Suprapubic skin (tissue), 4 donors: Measurements from ENCODE around the gene SLC34A3. TPM values are rescaled to one million over a fixed set of nuclear protein-coding genes. Genes with fewer than 3 reads are reported as not detected.

Experiments used
- DNase-seq, 2 donors: peaks; one replicate each; pipeline ENCODE4 v3.0.0-alpha.2; 2019; ENCODE audit warnings: low spot score in 2 of 2
- H3K27ac ChIP-seq: fragments of 200-600 bp; sonication (generic); one replicate; pipeline ENCODE4 v1.5.1; 2019
- H3K27me3 ChIP-seq: fragments of 200-600 bp; sonication (generic); one replicate; pipeline ENCODE4 v1.5.1; 2019
- H3K36me3 ChIP-seq: fragments of 200-600 bp; sonication (generic); one replicate; pipeline ENCODE4 v1.5.1; 2019
- H3K4me1 ChIP-seq: fragments of 200-600 bp; sonication (generic); one replicate; pipeline ENCODE4 v1.5.1; 2019
- H3K4me3 ChIP-seq: fragments of 200-600 bp; sonication (generic); one replicate; pipeline ENCODE4 v1.5.1; 2019; ENCODE audit warnings: mild to moderate bottlenecking
- H3K9me3 ChIP-seq: fragments of 200-600 bp; sonication (generic); one replicate; pipeline ENCODE4 v1.5.1; 2019
- EP300 ChIP-seq: sonication (generic); formaldehyde crosslinking; IDR thresholded peaks from one replicate; pipeline ENCODE4 v1.6.1; 2017; ENCODE audit warnings: antibody characterized with exemption
- POLR2A ChIP-seq, 2 donors: fragments of 450-650 bp; IDR thresholded peaks; one replicate each; pipeline ENCODE4 v1.6.1; 2017; ENCODE audit warnings: antibody characterized with exemption in 2 of 2, mild to moderate bottlenecking in 2 of 2, moderate library complexity in 2 of 2
- POLR2AphosphoS5 ChIP-seq, 3 donors: sonication (generic); formaldehyde crosslinking; IDR thresholded peaks; one replicate each; pipeline ENCODE4 v1.6.1; 2017; ENCODE audit warnings: antibody characterized with exemption in 3 of 3
- WGBS: methylation state at CpG from one replicate; pipeline ENCODE4 v1.1.5; 2018; 5-methylcytosine and 5-hydroxymethylcytosine counted together
- total RNA-seq, 4 donors: library from RNA; depleted of rRNA; stranded (reverse); fragments of >200 nt; gene quantifications; one replicate each; pipeline ENCODE4 v1.1.0, GENCODE V29; 2016
- TF ChIP-seq, protein P1 (sequence below), 2 donors: fragments of 200-600 bp in 1 of 2; fragments of 450-650 bp in 1 of 2; sonication (generic) in 1 of 2; IDR thresholded peaks; one replicate each; pipeline ENCODE4 v1.5.1; 2016 to 2019; ENCODE audit warnings: antibody characterized with exemption in 2 of 2, mild to moderate bottlenecking in 1 of 2, moderate library complexity in 1 of 2

Gene SLC34A3
- total RNA-seq, 4 donors from 2014 or later, result 0.34 TPM; not detected in 3

- no peak for DNase-seq
- TF ChIP-seq, protein P1, sequence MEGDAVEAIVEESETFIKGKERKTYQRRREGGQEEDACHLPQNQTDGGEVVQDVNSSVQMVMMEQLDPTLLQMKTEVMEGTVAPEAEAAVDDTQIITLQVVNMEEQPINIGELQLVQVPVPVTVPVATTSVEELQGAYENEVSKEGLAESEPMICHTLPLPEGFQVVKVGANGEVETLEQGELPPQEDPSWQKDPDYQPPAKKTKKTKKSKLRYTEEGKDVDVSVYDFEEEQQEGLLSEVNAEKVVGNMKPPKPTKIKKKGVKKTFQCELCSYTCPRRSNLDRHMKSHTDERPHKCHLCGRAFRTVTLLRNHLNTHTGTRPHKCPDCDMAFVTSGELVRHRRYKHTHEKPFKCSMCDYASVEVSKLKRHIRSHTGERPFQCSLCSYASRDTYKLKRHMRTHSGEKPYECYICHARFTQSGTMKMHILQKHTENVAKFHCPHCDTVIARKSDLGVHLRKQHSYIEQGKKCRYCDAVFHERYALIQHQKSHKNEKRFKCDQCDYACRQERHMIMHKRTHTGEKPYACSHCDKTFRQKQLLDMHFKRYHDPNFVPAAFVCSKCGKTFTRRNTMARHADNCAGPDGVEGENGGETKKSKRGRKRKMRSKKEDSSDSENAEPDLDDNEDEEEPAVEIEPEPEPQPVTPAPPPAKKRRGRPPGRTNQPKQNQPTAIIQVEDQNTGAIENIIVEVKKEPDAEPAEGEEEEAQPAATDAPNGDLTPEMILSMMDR (IDR thresholded peaks at IDR 0.05), result no peak
- TF ChIP-seq EP300 (no peak), POLR2A (IDR thresholded peaks at IDR 0.05) (no peak), POLR2AphosphoS5 (IDR thresholded peaks at IDR 0.05) (no peak)
- H3K36me3 ChIP-seq, result peaks cover 26% of the 10 kb centered on the region
- no peak overlapping the region for H3K27ac ChIP-seq
- no peaks in the 10 kb centered on the region for H3K9me3 ChIP-seq
- no peak overlapping the region for H3K4me3 ChIP-seq
- H3K4me1 ChIP-seq, result peaks cover 52% of the 10 kb centered on the region
- no CpG with 5 or more reads among the region's 2 CpGs for WGBS
- H3K27me3 ChIP-seq, result no peaks in the 10 kb centered on the region
Measured at GRCh38 chr9:137192859-137193258, 37.8 kb upstream of the SLC34A3 start.

- no peak overlapping the region for H3K4me3 ChIP-seq
- no peak overlapping the region for H3K27ac ChIP-seq
- DNase-seq, result no peak
- H3K9me3 ChIP-seq, result no peaks in the 10 kb centered on the region
- no peaks in the 10 kb centered on the region for H3K27me3 ChIP-seq
- H3K4me1 ChIP-seq, result peaks cover 58% of the 10 kb centered on the region
- TF ChIP-seq, protein P1 (IDR thresholded peaks at IDR 0.05), result no peak
- peaks cover 26% of the 10 kb centered on the region for H3K36me3 ChIP-seq
- WGBS, result no CpG with 5 or more reads among the region's 14 CpGs
Measured at GRCh38 chr9:137193771-137194170, 36.9 kb upstream of the SLC34A3 start.

- Histone ChIP-seq H3K27ac (no peak overlapping the region), H3K4me1 (peaks cover 60% of the 10 kb centered on the region), H3K36me3 (peaks cover 26% of the 10 kb centered on the region), H3K27me3 (no peaks in the 10 kb centered on the region), H3K4me3 (peak overlapping the region; percentile 15), H3K9me3 (no peaks in the 10 kb centered on the region)
- TF ChIP-seq EP300 (no peak), POLR2A (IDR thresholded peaks at IDR 0.05) (no peak), POLR2AphosphoS5 (IDR thresholded peaks at IDR 0.05) (no peak)
- TF ChIP-seq, protein P1 (IDR thresholded peaks at IDR 0.05), result no peak
- WGBS, result 30% methylated on average over 2 of the region's 16 CpGs
- no peak for DNase-seq
Measured at GRCh38 chr9:137194388-137194787, 36.3 kb upstream of the SLC34A3 start.

DNA sequence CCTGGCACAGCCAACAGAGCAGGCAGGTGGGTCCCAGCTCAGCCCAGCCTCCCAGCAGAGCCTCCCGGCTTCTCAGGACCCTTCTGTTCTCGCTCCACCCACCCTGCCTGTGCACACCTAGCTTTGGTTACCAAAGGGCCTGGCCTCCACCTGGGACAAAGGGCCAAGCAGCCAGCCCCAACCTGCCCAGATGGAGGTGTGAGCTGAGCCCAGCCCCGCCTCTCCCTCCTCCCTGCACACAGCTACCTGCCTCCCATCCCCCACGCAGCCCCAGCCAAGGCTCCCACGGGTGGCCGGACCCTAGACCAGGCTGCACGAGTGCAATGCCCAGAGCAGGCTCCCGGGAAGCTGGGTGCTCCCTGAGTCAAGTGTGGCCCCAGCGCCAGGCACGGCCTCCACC, 35.8 kb upstream of the SLC34A3 start:
- peaks cover 24% of the 10 kb centered on the region for H3K36me3 ChIP-seq
- H3K4me3 ChIP-seq, result peak overlapping the region; percentile 15
- no peak overlapping the region for H3K27ac ChIP-seq
- TF ChIP-seq EP300, result no peak
- TF ChIP-seq POLR2A (IDR thresholded peaks at IDR 0.05), result no peak
- TF ChIP-seq, protein P1 (IDR thresholded peaks at IDR 0.05), result no peak
- TF ChIP-seq POLR2AphosphoS5 (IDR thresholded peaks at IDR 0.05), result no peak
- H3K9me3 ChIP-seq, result no peaks in the 10 kb centered on the region
- no peak for DNase-seq
- H3K4me1 ChIP-seq, result peaks cover 60% of the 10 kb centered on the region
- H3K27me3 ChIP-seq, result no peaks in the 10 kb centered on the region
- 62% methylated on average over 9 of the region's 10 CpGs for WGBS

DNA sequence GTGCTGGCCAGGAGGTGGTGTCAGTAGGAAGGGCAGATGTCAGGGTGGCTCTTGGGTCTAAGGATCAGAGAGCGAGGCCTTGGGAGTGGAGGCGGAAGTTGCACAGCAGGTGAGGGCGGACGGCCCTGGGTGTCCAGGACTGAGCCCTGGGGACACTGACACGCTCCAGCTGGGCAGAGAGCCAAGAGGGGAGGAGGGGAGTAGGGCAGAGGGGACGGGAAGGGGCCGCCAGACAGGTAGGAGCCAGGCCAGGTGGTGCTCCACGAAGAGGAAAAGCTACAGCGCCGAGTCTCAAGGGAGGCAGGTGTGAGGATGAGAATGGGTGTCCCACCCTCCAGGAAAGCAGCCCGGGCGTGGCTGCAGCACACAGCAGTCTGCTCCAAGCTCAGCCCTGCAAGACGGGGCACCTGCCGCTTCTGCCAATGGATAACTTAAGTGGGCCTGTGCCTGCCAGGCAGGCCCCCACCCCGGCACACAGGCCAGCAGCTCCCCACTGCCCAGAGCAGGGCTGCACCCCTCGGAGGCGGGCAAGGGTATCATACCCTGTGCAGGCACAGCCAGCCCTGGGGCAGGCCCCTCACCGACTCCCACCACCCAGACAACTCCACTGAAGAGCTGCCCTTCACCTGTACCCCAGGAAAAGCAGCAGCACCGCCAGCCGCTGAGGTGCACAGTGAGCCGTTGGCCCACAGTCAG, 35.0 kb upstream of the SLC34A3 start:
- no peak overlapping the region for H3K27ac ChIP-seq
- H3K4me1 ChIP-seq, result peaks cover 52% of the 10 kb centered on the region
- H3K27me3 ChIP-seq, result no peaks in the 10 kb centered on the region

More for the DNA sequence above, 35.0 kb upstream of the SLC34A3 start:
- 55% methylated on average over 11 of the region's 21 CpGs for whole genome bisulfite sequencing
- Histone ChIP-seq H3K36me3 (peaks cover 16% of the 10 kb centered on the region), H3K9me3 (no peaks in the 10 kb centered on the region), H3K4me3 (peak overlapping the region; percentile 15)
- no peak for DNase-seq
- TF ChIP-seq, protein P1 (IDR thresholded peaks at IDR 0.05), result no peak
- TF ChIP-seq EP300 (no peak), POLR2AphosphoS5 (IDR thresholded peaks at IDR 0.05) (no peak), POLR2A (IDR thresholded peaks at IDR 0.05) (no peak)
